Measurements from ENCODE around the gene CBX4. TPM values are rescaled to one million over a fixed set of nuclear protein-coding genes. Genes with fewer than 3 reads are reported as not detected.

CBX4 gene
- total RNA-seq, 2 experiments from 2014 or later: 53.8 to 54.4 TPM

DNA sequence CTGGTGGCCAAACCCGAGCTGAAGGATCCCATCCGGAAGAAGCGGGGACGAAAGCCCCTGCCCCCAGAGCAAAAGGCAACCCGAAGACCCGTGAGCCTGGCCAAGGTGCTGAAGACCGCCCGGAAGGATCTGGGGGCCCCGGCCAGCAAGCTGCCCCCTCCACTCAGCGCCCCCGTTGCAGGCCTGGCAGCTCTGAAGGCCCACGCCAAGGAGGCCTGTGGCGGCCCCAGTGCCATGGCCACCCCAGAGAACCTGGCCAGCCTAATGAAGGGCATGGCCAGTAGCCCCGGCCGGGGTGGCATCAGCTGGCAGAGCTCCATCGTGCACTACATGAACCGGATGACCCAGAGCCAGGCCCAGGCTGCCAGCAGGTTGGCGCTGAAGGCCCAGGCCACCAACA lies 55.3 kb downstream of the CBX4 start:
- DNase-seq: no peak
- no peak overlapping the region for H3K27ac Mint-ChIP-seq
- POLR2A ChIA-PET: no interaction called here
- peaks cover 29% of the 10 kb centered on the region for H3K27me3 Mint-ChIP-seq
- no peak for ATAC-seq (ENCODE audit: low read depth)
- H3K4me1 Mint-ChIP-seq: peaks cover 21% of the 10 kb centered on the region
- no peaks in the 10 kb centered on the region for H3K9me3 Mint-ChIP-seq
- H3K4me3 Mint-ChIP-seq: no peak overlapping the region
- H3K36me3 Mint-ChIP-seq: peaks cover 2% of the 10 kb centered on the region

Other genes with a start within 250 kb of the CBX4 start
- not detected for gene RBFOX3, start 228.4 kb downstream of the CBX4 start, total RNA-seq
- gene ENPP7, start 108.5 kb downstream of the CBX4 start, total RNA-seq: under 1 TPM in 1 of 2 experiments, not detected in 1; 0.14 TPM
- gene CBX2, start 61.3 kb downstream of the CBX4 start, total RNA-seq: 1 to 10 TPM; 9.2 to 9.6 TPM
- 1 to 10 TPM; 4.9 to 5.5 TPM for gene CBX8, start 42.4 kb downstream of the CBX4 start, total RNA-seq
- 1 to 10 TPM; 2.1 TPM for gene TBC1D16, start 196.4 kb upstream of the CBX4 start, total RNA-seq
- gene CCDC40, start 197.2 kb upstream of the CBX4 start, total RNA-seq: 1 to 10 TPM; 1.3 to 1.4 TPM